IPS-18c (cell line): ENCODE measurements around the gene CLEC16A.

Experiments used
- H3K4me3 ChIP-seq: 2 replicates; pipeline ENCODE4 v1.7.0; 2013; ENCODE audit warnings: low read depth, mild to moderate bottlenecking, low read length, moderate library complexity; ENCODE audit not compliant: insufficient read depth
- H3K9me3 ChIP-seq: one replicate; pipeline ENCODE4 v1.6.1; 2013; ENCODE audit warnings: mild to moderate bottlenecking, low read length, moderate library complexity; ENCODE audit not compliant: control insufficient read depth, insufficient read depth

The CLEC16A gene

GRCh38 chr16:11067266-11067665 lies 122.9 kb downstream of the CLEC16A start:
- H3K4me3 ChIP-seq: no peak overlapping the region
- H3K9me3 ChIP-seq: no peaks in the 10 kb centered on the region

GRCh38 chr16:11067697-11068141 lies 123.4 kb downstream of the CLEC16A start:
- H3K9me3 ChIP-seq: no peaks in the 10 kb centered on the region
- H3K4me3 ChIP-seq: no peak overlapping the region

- Histone ChIP-seq H3K4me3 (no peak overlapping the region), H3K9me3 (no peaks in the 10 kb centered on the region)
Observed at GRCh38 chr16:11071829-11072228, 127.5 kb downstream of the CLEC16A start.

GRCh38 chr16:11072420-11073153 lies 128.2 kb downstream of the CLEC16A start:
- Histone ChIP-seq H3K9me3 (no peaks in the 10 kb centered on the region), H3K4me3 (no peak overlapping the region)

- Histone ChIP-seq H3K9me3 (no peaks in the 10 kb centered on the region), H3K4me3 (no peak overlapping the region)
Observed at GRCh38 chr16:11073407-11073999, 129.1 kb downstream of the CLEC16A start.

GRCh38 chr16:11074131-11074530 lies 129.8 kb downstream of the CLEC16A start:
- H3K9me3 ChIP-seq: no peaks in the 10 kb centered on the region
- H3K4me3 ChIP-seq: no peak overlapping the region

- no peaks in the 10 kb centered on the region for H3K9me3 ChIP-seq
Observed at GRCh38 chr16:11075163-11075562, 130.8 kb downstream of the CLEC16A start.

GRCh38 chr16:11076259-11077018 lies 132.1 kb downstream of the CLEC16A start:
- H3K9me3 ChIP-seq: no peaks in the 10 kb centered on the region
- H3K4me3 ChIP-seq: no peak overlapping the region

More at GRCh38 chr16:11075163-11075562, 130.8 kb downstream of the CLEC16A start:
- H3K4me3 ChIP-seq: no peak overlapping the region

- Histone ChIP-seq H3K9me3 (no peaks in the 10 kb centered on the region), H3K4me3 (no peak overlapping the region)
Observed at GRCh38 chr16:11078812-11079459, 134.6 kb downstream of the CLEC16A start.

- H3K4me3 ChIP-seq: no peak overlapping the region
- H3K9me3 ChIP-seq: no peaks in the 10 kb centered on the region
Observed at GRCh38 chr16:11079652-11080187, 135.4 kb downstream of the CLEC16A start.

- H3K9me3 ChIP-seq: no peaks in the 10 kb centered on the region
- no peak overlapping the region for H3K4me3 ChIP-seq
Observed at GRCh38 chr16:11080327-11080967, 136.1 kb downstream of the CLEC16A start.

GRCh38 chr16:11080999-11081630 lies 136.8 kb downstream of the CLEC16A start:
- no peak overlapping the region for H3K4me3 ChIP-seq
- no peaks in the 10 kb centered on the region for H3K9me3 ChIP-seq

- no peaks in the 10 kb centered on the region for H3K9me3 ChIP-seq
- no peak overlapping the region for H3K4me3 ChIP-seq
Observed at GRCh38 chr16:11082108-11082859, 137.9 kb downstream of the CLEC16A start.

GRCh38 chr16:11082860-11083388 lies 138.6 kb downstream of the CLEC16A start:
- Histone ChIP-seq H3K9me3 (no peaks in the 10 kb centered on the region), H3K4me3 (no peak overlapping the region)

GRCh38 chr16:11084484-11084875 lies 140.1 kb downstream of the CLEC16A start:
- Histone ChIP-seq H3K4me3 (no peak overlapping the region), H3K9me3 (no peaks in the 10 kb centered on the region)
